Measurements from ENCODE around the gene FMN2.

DNA sequence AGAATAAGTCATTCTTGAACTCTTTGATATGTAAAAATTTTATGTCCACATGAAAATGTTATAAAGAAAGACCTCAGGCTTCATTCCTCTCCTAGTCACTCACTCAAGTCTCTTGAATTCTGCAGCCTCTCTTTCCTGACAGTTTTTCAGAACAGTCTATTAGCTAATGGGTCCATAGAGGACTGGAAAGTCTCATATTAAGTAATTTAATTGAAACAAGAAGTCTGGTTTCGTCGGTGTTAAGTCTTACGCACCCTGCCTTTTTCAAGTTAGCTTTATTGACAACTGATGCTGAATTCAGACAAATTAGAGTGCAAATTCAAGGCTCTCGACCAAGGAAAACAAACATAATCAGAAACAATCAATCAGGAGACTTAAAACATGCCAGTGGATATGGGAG, 414.5 kb downstream of the FMN2 start:
- TF ChIP-seq, protein P1, sequence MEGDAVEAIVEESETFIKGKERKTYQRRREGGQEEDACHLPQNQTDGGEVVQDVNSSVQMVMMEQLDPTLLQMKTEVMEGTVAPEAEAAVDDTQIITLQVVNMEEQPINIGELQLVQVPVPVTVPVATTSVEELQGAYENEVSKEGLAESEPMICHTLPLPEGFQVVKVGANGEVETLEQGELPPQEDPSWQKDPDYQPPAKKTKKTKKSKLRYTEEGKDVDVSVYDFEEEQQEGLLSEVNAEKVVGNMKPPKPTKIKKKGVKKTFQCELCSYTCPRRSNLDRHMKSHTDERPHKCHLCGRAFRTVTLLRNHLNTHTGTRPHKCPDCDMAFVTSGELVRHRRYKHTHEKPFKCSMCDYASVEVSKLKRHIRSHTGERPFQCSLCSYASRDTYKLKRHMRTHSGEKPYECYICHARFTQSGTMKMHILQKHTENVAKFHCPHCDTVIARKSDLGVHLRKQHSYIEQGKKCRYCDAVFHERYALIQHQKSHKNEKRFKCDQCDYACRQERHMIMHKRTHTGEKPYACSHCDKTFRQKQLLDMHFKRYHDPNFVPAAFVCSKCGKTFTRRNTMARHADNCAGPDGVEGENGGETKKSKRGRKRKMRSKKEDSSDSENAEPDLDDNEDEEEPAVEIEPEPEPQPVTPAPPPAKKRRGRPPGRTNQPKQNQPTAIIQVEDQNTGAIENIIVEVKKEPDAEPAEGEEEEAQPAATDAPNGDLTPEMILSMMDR (IDR thresholded peaks at IDR 0.05): no peak
- TF ChIP-seq EZH2phosphoT487 (IDR thresholded peaks at IDR 0.05): no peak
- TF ChIP-seq EZH2 (IDR thresholded peaks at IDR 0.05): no peak
